Erythroblast (primary cell): ENCODE measurements around the gene CCL20.

ENCODE experiments used
- GATA1 ChIP-seq: IDR thresholded peaks from 2 replicates; pipeline ENCODE4 v1.6.1; 2011; ENCODE audit warnings: low read depth, mild to moderate bottlenecking, control low read depth, low read length, moderate library complexity
- POLR2A ChIP-seq: IDR thresholded peaks from 2 replicates; pipeline ENCODE4 v1.6.1; 2011; ENCODE audit warnings: mild to moderate bottlenecking, low read length

DNA sequence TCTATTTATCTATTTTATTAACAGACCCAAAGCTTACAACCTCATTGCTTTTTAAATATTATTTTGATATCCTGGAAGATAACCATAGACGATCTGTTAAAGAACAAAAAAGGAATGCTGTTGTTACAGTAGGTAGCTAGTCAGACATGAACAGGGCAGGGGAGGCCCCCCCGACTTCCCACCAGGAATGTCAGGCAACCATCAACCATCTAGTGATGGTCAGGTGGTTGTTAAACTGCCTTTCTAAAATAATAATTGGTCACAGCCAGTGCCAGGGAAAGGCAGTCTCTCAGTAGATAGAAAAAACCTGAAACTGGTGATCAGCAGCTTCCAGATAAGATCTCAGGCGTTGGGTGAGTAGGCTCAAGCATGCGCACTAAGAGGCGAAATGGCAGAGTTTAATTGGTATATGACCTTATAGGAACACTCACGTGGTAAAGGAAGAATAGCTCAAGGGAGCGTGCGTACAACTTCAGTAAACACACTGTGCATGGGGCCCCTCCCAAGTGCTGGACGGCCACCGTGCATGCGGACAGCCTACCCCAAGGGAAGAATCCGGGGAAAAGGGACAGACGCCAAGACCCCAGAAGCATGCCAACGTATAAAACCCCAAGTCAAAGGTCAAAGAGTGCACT, 32.5 kb upstream of the CCL20 start:
- TF ChIP-seq POLR2A (no peak), GATA1 (no peak)
